K562 (cell line): ENCODE data around the gene CAPRIN1. TPM values are rescaled to one million over a fixed set of nuclear protein-coding genes. Genes with fewer than 3 reads are reported as not detected.
A peak's percentile ranks its signal among the peaks of the same experiment; 100 is the strongest.

Source experiments
- ATAC-seq: fragments of 200-7000 bp; cut with Tn5 transposase; 3 replicates; pipeline ENCODE4 v1.9.1; 2020; ENCODE audit warnings: moderate library complexity
- BruUV-seq: library from RNA; stranded (reverse); fragments of 400-500 nt; replicated peaks from 2 replicates; lab custom pipeline; 2021; lab: Mats Ljungman, UMichigan
- CTCF ChIA-PET: fragments of 300-600 bp; formaldehyde crosslinking; extraction: SDS; loops from one replicate; lab custom pipeline; 2021; ENCODE audit warnings: low intra/inter-chr PET ratio; lab: Yijun Ruan, JAX
- POLR2A ChIA-PET: fragments of 300-600, 350-650 bp; sonication (Branson Sonifier 250); formaldehyde crosslinking; extraction: SDS; loops from one replicate; lab custom pipeline; 2021; ENCODE audit warnings: antibody characterized with exemption, inconsistent platforms; lab: Yijun Ruan, JAX
- DNase-seq, 4 experiments: peaks; one replicate each; pipeline versions ENCODE4 v3.0.0 to v3.0.0-alpha.2; 2011 to 2018; ENCODE audit warnings: low spot score in 3 of 4, mixed read lengths in 3 of 4; ENCODE audit errors: extremely low read depth in 1 of 4
- FAIRE-seq: peaks from 2 replicates; lab custom pipeline; 2011; peaks lifted over from hg19 to GRCh38; lab: Jason Lieb, UNC
- H2AFZ ChIP-seq: 2 replicates; pipeline ENCODE4 v1.6.0; 2011; ENCODE audit warnings: low read depth, low read length, control low read depth, inconsistent platforms
- H3K27ac ChIP-seq: fragments of 200-600 bp; 3 replicates; pipeline ENCODE4 v1.8.0; 2011; ENCODE audit warnings: low read depth, mild to moderate bottlenecking, control low read depth, inconsistent platforms, low read length, moderate library complexity, mixed read lengths; ENCODE audit errors: extremely low read depth
- H3K27me3 ChIP-seq, 2 experiments: fragments of 300-600 bp in 1 of 2; 2 replicates in 1 of 2; 3 replicates in 1 of 2; pipeline versions ENCODE4 v1.6.0 to v1.8.0; 2011; ENCODE audit warnings: inconsistent platforms in 2 of 2, low read length in 2 of 2, mild to moderate bottlenecking in 1 of 2, mixed read lengths in 1 of 2, moderate library complexity in 1 of 2; ENCODE audit not compliant: control insufficient read depth in 2 of 2, insufficient read depth in 2 of 2
- H3K36me3 ChIP-seq: fragments of 300-600 bp; 3 replicates; pipeline ENCODE4 v1.8.0; 2011; ENCODE audit warnings: mild to moderate bottlenecking, low read length, inconsistent platforms; ENCODE audit not compliant: control insufficient read depth, insufficient read depth
- H3K4me1 ChIP-seq, 2 experiments: fragments of 200-600 bp in 1 of 2; replicated peaks in 1 of 2; 2 replicates in 1 of 2; 3 replicates in 1 of 2; pipeline versions ENCODE4 v1.5.1 to v1.8.0; 2011; ENCODE audit warnings: inconsistent platforms in 2 of 2, low read length in 2 of 2, mild to moderate bottlenecking in 1 of 2, mixed read lengths in 1 of 2, moderate library complexity in 1 of 2; ENCODE audit not compliant: control insufficient read depth in 2 of 2, insufficient read depth in 2 of 2
- H3K4me2 ChIP-seq: 2 replicates; pipeline ENCODE4 v1.6.1; 2011; ENCODE audit warnings: low read length, control low read depth, inconsistent platforms, mixed read lengths; ENCODE audit not compliant: insufficient read depth
- H3K4me3 ChIP-seq: fragments of 200-600 bp; sonication (generic), shearing (Covaris generic); 2 replicates; pipeline ENCODE4 v1.5.1; 2016; ENCODE audit warnings: control low read depth, inconsistent platforms
- H3K79me2 ChIP-seq: fragments of 200-600 bp; 3 replicates; pipeline ENCODE4 v1.8.0; 2011; ENCODE audit warnings: low read length, inconsistent platforms; ENCODE audit not compliant: control insufficient read depth, insufficient read depth
- H3K9ac ChIP-seq, 2 experiments: 2 replicates each; pipeline versions ENCODE4 v1.6.0 to v1.6.1; 2011; ENCODE audit warnings: low read depth in 2 of 2, low read length in 2 of 2, control low read depth in 1 of 2, inconsistent platforms in 1 of 2, mild to moderate bottlenecking in 1 of 2, mixed read lengths in 1 of 2; ENCODE audit not compliant: insufficient read depth in 1 of 2
- H3K9me1 ChIP-seq: one replicate; pipeline ENCODE4 v1.6.0; 2011; ENCODE audit warnings: inconsistent platforms, mild to moderate bottlenecking, low read length, moderate library complexity; ENCODE audit not compliant: control insufficient read depth, insufficient read depth
- H3K9me3 ChIP-seq: replicated peaks from 2 replicates; pipeline ENCODE4 v1.5.1; 2011; ENCODE audit warnings: low read depth, low read length, inconsistent platforms; ENCODE audit not compliant: control insufficient read depth, insufficient read depth
- H4K20me1 ChIP-seq: replicated peaks from 2 replicates; pipeline ENCODE4 v1.6.1; 2011; ENCODE audit warnings: low read length, inconsistent platforms, mixed read lengths; ENCODE audit not compliant: control insufficient read depth, insufficient read depth
- ETV6 ChIP-seq, 3 experiments: fragments of 150-350 bp in 1 of 3; sonication (generic) in 1 of 3; formaldehyde crosslinking in 1 of 3; IDR thresholded peaks; 2 replicates each; pipeline versions ENCODE4 v1.6.1 to v1.8.0; 2014 to 2022; ENCODE audit warnings: borderline replicate concordance in 2 of 3, low read depth in 2 of 3, antibody characterized with exemption in 1 of 3, low read length in 1 of 3, mild to moderate bottlenecking in 1 of 3, missing genetic modification reagents in 1 of 3
- FOXK2 ChIP-seq, 2 experiments: fragments of 450-650 bp; IDR thresholded peaks in 1 of 2; conservative IDR thresholded peaks in 1 of 2; 2 replicates each; pipeline ENCODE4 v1.6.1; 2016; ENCODE audit warnings: low read depth in 2 of 2, mild to moderate bottlenecking in 1 of 2
- POLR2A ChIP-seq: fragments of 450-650 bp; conservative IDR thresholded peaks from 2 replicates; pipeline ENCODE4 v1.6.1; 2016
- POLR2B ChIP-seq: fragments of 450-650 bp; IDR thresholded peaks from 2 replicates; pipeline ENCODE4 v1.6.1; 2018; ENCODE audit warnings: low read depth; ENCODE audit not compliant: partially characterized antibody
- PRMT5 ChIP-seq: sonication (generic); formaldehyde crosslinking; IDR thresholded peaks from 2 replicates; pipeline ENCODE4 v1.5.0; 2020; ENCODE audit warnings: missing genetic modification reagents
- TSC22D4 ChIP-seq: fragments of 450-650 bp; IDR thresholded peaks from 2 replicates; pipeline ENCODE4 v1.6.1; 2016; ENCODE audit warnings: missing genetic modification characterization, missing biosample characterization, control low read depth
- ZNF184 ChIP-seq: sonication (generic); formaldehyde crosslinking; IDR thresholded peaks from 2 replicates; pipeline ENCODE4 v1.5.0; 2020; ENCODE audit warnings: missing genetic modification reagents
- WGBS: fragments of 100-300 bp; shearing (Covaris generic); methylation state at CpG from one replicate; pipeline ENCODE4 v1.1.6; 2016; ENCODE audit warnings: low coverage, mixed read lengths; ENCODE audit not compliant: insufficient coverage; ENCODE audit errors: missing lambda C conversion rate; 5-methylcytosine and 5-hydroxymethylcytosine counted together
- in situ Hi-C: fragments of 300-500 bp; cut with MboI; formaldehyde crosslinking; loops from 4 replicates; pipeline ENCODE4 v1.15.0; 2018; ENCODE audit warnings: inconsistent platforms, mixed read lengths
- intact Hi-C: fragments of 100-400 bp; cut with micrococcal nuclease; formaldehyde crosslinking; loops from 2 replicates; pipeline ENCODE4 v1.14.2; 2022
- polyA plus RNA-seq, 8 experiments: library from polyadenylated mRNA; depleted of rRNA in 4 of 8; stranded (reverse) in 5 of 8; unstranded in 3 of 8; fragments of >200 nt; fragmentation: Nextera tagmentation in 2 of 8; fragmentation: Illumina TruSeq in 1 of 8; extraction: Ambion mirVana in 2 of 8; extraction: Trizol in 1 of 8; gene quantifications; 2 replicates each; pipeline versions ENCODE4 v1.2.1 to v1.2.3, GENCODE V29; 2011 to 2014; ENCODE audit warnings: inconsistent platforms in 1 of 8, missing spikeins in 1 of 8
- total RNA-seq, 7 experiments: library from RNA; depleted of rRNA in 6 of 7; stranded (reverse); fragments of >200 nt in 6 of 7; fragmentation: Illumina TruSeq in 2 of 7; extraction: Trizol in 2 of 7; gene quantifications; 2 replicates each; pipeline versions ENCODE4 v1.2.1 to v1.2.3, GENCODE V29; 2011 to 2021; ENCODE audit warnings: low replicate concordance in 1 of 7

Gene CAPRIN1
- total and polyA plus RNA-seq, 9 of the 15 experiments (the other 6 are each of a cell fraction or from before 2014, with no cell fraction given), result 49.6 to 271 (median 244) TPM

DNA sequence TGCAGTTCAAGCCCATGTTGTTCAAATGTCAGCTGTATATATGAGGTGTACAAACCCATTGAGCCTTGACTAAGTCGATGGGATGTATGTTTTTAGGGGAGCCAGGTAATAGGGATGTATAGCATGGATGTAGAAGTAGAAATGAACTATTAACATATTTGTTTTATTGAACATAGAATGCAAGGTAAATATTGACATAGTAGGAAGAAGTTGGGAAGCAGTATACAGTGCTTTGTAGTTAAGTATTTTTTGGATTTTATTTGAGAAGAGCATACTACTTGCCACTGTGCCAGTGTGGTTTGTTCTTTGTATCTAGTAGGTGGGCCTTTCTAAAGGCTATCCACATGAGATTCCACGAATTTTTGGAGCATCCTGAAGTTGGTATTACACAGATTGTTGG is 33.1 kb downstream of the CAPRIN1 start:
- DNase-seq, result no peak
- H3K4me1 ChIP-seq, result no peaks in the 10 kb centered on the region
- no peaks in the 10 kb centered on the region for H3K27me3 ChIP-seq
- H3K9me3 ChIP-seq, result no peaks in the 10 kb centered on the region
- ChIA-PET POLR2A (interaction anchor here (0.5 to 3.2 kb wide), 9 partner anchors 8 to 477 kb away, joined by 3 to 16 read pairs (median 5); no protein-coding TSS in a partner anchor), CTCF (no interaction called here)
- H4K20me1 ChIP-seq, result no peaks in the 10 kb centered on the region
- intact Hi-C loops, result no loop called here
- no TSS peak for BruUV-seq
- WGBS, result 58% methylated on average over 2 of the region's 2 CpGs
- TF ChIP-seq POLR2A (0 out of 2 replicates have a peak, but pooled peaks have one; percentile 34), ZNF184 (CRISPR knock-in tag) (no peak), PRMT5 (no peak), POLR2B (peak; percentile 25), TSC22D4 (0 out of 2 replicates have a peak, but pooled peaks have one; percentile 36), FOXK2 (conservative IDR thresholded peaks at IDR 0.05 in 1 of 2, IDR thresholded peaks at IDR 0.05 in 1 of 2; ENCODE audit: low read depth in 2 of 2) (no peak), ETV6 (IDR thresholded peaks at IDR 0.05; ENCODE audit: borderline replicate concordance in 1 of 2, low read depth in 2 of 2, low read length in 1 of 2) (no peak), ETV6 (CRISPR knock-in tag; IDR thresholded peaks at IDR 0.05; ENCODE audit: borderline replicate concordance) (no peak)
- H3K27ac ChIP-seq, result no peak overlapping the region
- in situ Hi-C loops, result no loop called here
- no peak overlapping the region for H3K4me2 ChIP-seq
- peaks cover 47% of the 10 kb centered on the region; the same call in 2 of the 3 replicates for H3K79me2 ChIP-seq
- no peak for FAIRE-seq
- no peak overlapping the region for H3K9ac ChIP-seq
- H2AFZ ChIP-seq, result no peak overlapping the region
- no peak overlapping the region for H3K4me3 ChIP-seq
- peaks cover 96% of the 10 kb centered on the region for H3K36me3 ChIP-seq
- H3K9me1 ChIP-seq, result no peaks in the 10 kb centered on the region
- ATAC-seq, result no peak
